DND-41 (cell line): ENCODE measurements around the gene LRRC47.

Experiments used
- ATAC-seq: fragments of 200-7000 bp; cut with Tn5 transposase; 3 replicates; pipeline ENCODE4 v1.9.1; 2021; ENCODE audit warnings: low read depth; ENCODE audit not compliant: insufficient read depth
- DNase-seq: peaks from one replicate; pipeline ENCODE4 v3.0.0-alpha.2; 2020
- H2AFZ ChIP-seq: 2 replicates; pipeline ENCODE4 v1.6.0; 2012; ENCODE audit warnings: low read depth, low read length
- H3K27ac ChIP-seq: 2 replicates; pipeline ENCODE4 v1.5.1; 2012; ENCODE audit warnings: low read length, inconsistent platforms
- H3K27me3 ChIP-seq: fragments of 200-600 bp; sonication (generic); 2 replicates; pipeline ENCODE4 v1.6.0; 2012; ENCODE audit warnings: low read length, mild to moderate bottlenecking, inconsistent platforms; ENCODE audit not compliant: insufficient read depth, poor library complexity
- H3K36me3 ChIP-seq: 2 replicates; pipeline ENCODE4 v1.5.1; 2012; ENCODE audit warnings: low read length, inconsistent platforms; ENCODE audit not compliant: insufficient read depth
- H3K4me1 ChIP-seq: 2 replicates; pipeline ENCODE4 v1.5.1; 2012; ENCODE audit warnings: mild to moderate bottlenecking, low read length; ENCODE audit not compliant: insufficient read depth
- H3K4me2 ChIP-seq: 2 replicates; pipeline ENCODE4 v1.6.0; 2012; ENCODE audit warnings: mild to moderate bottlenecking, moderate library complexity, low read length, inconsistent platforms; ENCODE audit not compliant: insufficient read depth
- H3K4me3 ChIP-seq, 2 experiments: fragments of 200-600 bp in 1 of 2; shearing (Covaris generic) in 1 of 2; 2 replicates each; pipeline ENCODE4 v1.5.1; 2012 to 2016; ENCODE audit warnings: inconsistent platforms in 2 of 2, low read length in 2 of 2, mild to moderate bottlenecking in 2 of 2, low read depth in 1 of 2, moderate library complexity in 1 of 2
- H3K79me2 ChIP-seq: 2 replicates; pipeline ENCODE4 v1.6.0; 2012; ENCODE audit warnings: low read length, inconsistent platforms; ENCODE audit not compliant: insufficient read depth
- H3K9ac ChIP-seq: 2 replicates; pipeline ENCODE4 v1.6.0; 2012; ENCODE audit warnings: low read depth, mild to moderate bottlenecking, inconsistent platforms, low read length, moderate library complexity
- H3K9me3 ChIP-seq: 2 replicates; pipeline ENCODE4 v1.5.1; 2012; ENCODE audit warnings: low read length, moderate library complexity, mild to moderate bottlenecking, inconsistent platforms; ENCODE audit not compliant: insufficient read depth, severe bottlenecking
- H4K20me1 ChIP-seq: 2 replicates; pipeline ENCODE4 v1.6.0; 2012; ENCODE audit warnings: low read length; ENCODE audit not compliant: insufficient read depth
- EZH2 ChIP-seq: IDR thresholded peaks from 3 replicates; pipeline ENCODE4 v1.6.1; 2012; ENCODE audit warnings: borderline replicate concordance, low read depth, mild to moderate bottlenecking, moderate library complexity, low read length, inconsistent platforms; ENCODE audit not compliant: severe bottlenecking
- TF ChIP-seq, protein P1 (sequence below): IDR thresholded peaks from 2 replicates; pipeline ENCODE4 v1.5.1; 2012; ENCODE audit warnings: borderline replicate concordance, low read length, moderate library complexity, mild to moderate bottlenecking; ENCODE audit not compliant: poor library complexity, severe bottlenecking; ENCODE audit errors: extremely low read depth

Gene LRRC47

DNA sequence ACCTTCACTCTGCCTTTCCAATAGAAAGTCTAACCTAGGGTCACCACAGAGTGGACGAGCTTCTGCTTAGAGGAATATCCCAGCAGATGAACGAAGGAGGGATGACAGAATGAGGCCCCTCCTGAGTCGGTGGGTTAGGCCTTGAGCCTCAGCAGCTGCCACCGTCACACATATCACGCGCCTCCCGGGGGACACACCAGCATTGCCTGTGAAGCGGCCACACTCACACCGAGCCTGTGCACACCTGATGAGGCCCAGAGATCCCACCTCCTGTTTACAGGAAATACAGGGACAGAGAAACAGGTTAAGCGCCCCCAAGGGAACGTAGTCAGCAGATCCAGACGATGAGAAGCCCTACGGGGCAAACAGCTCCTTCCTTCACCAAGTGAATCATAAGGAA, 25.1 kb upstream of the LRRC47 start:
- Histone ChIP-seq H2AFZ (no peak overlapping the region), H4K20me1 (no peaks in the 10 kb centered on the region), H3K4me3 (no peak overlapping the region), H3K79me2 (no peaks in the 10 kb centered on the region), H3K4me2 (no peak overlapping the region), H3K27ac (no peak overlapping the region), H3K36me3 (peaks cover 49% of the 10 kb centered on the region), H3K9me3 (no peaks in the 10 kb centered on the region), H3K9ac (no peak overlapping the region), H3K4me1 (no peaks in the 10 kb centered on the region), H3K27me3 (no peaks in the 10 kb centered on the region)
- TF ChIP-seq EZH2 = no peak
- TF ChIP-seq, protein P1, sequence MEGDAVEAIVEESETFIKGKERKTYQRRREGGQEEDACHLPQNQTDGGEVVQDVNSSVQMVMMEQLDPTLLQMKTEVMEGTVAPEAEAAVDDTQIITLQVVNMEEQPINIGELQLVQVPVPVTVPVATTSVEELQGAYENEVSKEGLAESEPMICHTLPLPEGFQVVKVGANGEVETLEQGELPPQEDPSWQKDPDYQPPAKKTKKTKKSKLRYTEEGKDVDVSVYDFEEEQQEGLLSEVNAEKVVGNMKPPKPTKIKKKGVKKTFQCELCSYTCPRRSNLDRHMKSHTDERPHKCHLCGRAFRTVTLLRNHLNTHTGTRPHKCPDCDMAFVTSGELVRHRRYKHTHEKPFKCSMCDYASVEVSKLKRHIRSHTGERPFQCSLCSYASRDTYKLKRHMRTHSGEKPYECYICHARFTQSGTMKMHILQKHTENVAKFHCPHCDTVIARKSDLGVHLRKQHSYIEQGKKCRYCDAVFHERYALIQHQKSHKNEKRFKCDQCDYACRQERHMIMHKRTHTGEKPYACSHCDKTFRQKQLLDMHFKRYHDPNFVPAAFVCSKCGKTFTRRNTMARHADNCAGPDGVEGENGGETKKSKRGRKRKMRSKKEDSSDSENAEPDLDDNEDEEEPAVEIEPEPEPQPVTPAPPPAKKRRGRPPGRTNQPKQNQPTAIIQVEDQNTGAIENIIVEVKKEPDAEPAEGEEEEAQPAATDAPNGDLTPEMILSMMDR = no peak
- ATAC-seq (no peak), DNase-seq (no peak)

GRCh38 chr1:3821004-3821403, 24.7 kb upstream of the LRRC47 start:
- DNase-seq = no peak

GRCh38 chr1:3820316-3820715, 24.0 kb upstream of the LRRC47 start:
- Histone ChIP-seq H3K9me3 (no peaks in the 10 kb centered on the region), H3K4me3 (no peak overlapping the region), H3K36me3 (peaks cover 39% of the 10 kb centered on the region), H3K27ac (no peak overlapping the region), H3K9ac (no peak overlapping the region), H3K27me3 (no peaks in the 10 kb centered on the region), H3K79me2 (no peaks in the 10 kb centered on the region), H3K4me1 (no peaks in the 10 kb centered on the region), H3K4me2 (no peak overlapping the region), H4K20me1 (no peaks in the 10 kb centered on the region), H2AFZ (no peak overlapping the region)
- ATAC-seq (no peak), DNase-seq (no peak)
- no peak for TF ChIP-seq EZH2
- TF ChIP-seq, protein P1 = no peak

More at GRCh38 chr1:3821004-3821403, 24.7 kb upstream of the LRRC47 start:
- Histone ChIP-seq H3K4me1 (no peaks in the 10 kb centered on the region), H3K79me2 (no peaks in the 10 kb centered on the region), H2AFZ (no peak overlapping the region), H3K4me2 (no peak overlapping the region), H3K36me3 (peaks cover 46% of the 10 kb centered on the region), H3K27ac (no peak overlapping the region), H3K27me3 (no peaks in the 10 kb centered on the region), H3K9me3 (no peaks in the 10 kb centered on the region), H4K20me1 (no peaks in the 10 kb centered on the region), H3K4me3 (no peak overlapping the region), H3K9ac (no peak overlapping the region)
- TF ChIP-seq EZH2 = no peak
- TF ChIP-seq, protein P1 = no peak
- ATAC-seq = no peak

DNA sequence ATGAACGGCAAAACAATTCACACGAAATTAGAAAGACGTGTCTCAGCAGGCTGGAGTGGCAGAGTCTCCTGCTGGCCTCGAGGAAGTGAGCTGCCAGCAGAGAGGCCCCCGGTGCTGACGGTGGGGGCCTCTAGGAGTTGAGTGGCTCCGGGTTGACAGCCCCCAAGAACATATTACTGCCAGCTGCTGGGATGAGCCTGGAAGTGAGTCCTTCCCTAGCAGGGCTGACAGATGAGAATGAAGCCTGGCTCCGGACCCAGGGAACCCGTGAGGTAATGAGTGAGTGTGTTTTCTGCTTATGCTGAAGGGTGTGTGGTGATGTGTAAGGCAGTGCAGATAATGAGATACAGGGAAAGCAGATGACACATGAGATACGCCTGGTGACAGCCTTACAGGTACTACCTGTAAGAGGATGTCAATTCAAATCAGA, 23.5 kb upstream of the LRRC47 start:
- no peaks in the 10 kb centered on the region for H3K79me2 ChIP-seq
- H3K27me3 ChIP-seq = no peaks in the 10 kb centered on the region
- ATAC-seq (no peak), DNase-seq (no peak)
- H3K4me3 ChIP-seq = no peak overlapping the region
- no peaks in the 10 kb centered on the region for H3K4me1 ChIP-seq
- no peak overlapping the region for H3K27ac ChIP-seq
- TF ChIP-seq, protein P1 = no peak
- no peak for TF ChIP-seq EZH2
- no peak overlapping the region for H3K9ac ChIP-seq
- no peaks in the 10 kb centered on the region for H3K9me3 ChIP-seq
- H3K4me2 ChIP-seq = no peak overlapping the region
- H3K36me3 ChIP-seq = peaks cover 40% of the 10 kb centered on the region
- H2AFZ ChIP-seq = no peak overlapping the region
- no peaks in the 10 kb centered on the region for H4K20me1 ChIP-seq
